Dendritic cell treated with granulocyte-macrophage colony-stimulating factor and Interleukin-4, amounts not matched to agents 40 ng/mL and 50 ng/mL, for 4 days (primary cell): ENCODE results near the gene METTL26.

Source experiments
- H3K27ac Mint-ChIP-seq: one replicate; pipeline ENCODE4 v1.8.0; 2022; ENCODE audit warnings: mild to moderate bottlenecking, mixed read lengths
- H3K27me3 Mint-ChIP-seq: one replicate; pipeline ENCODE4 v1.8.0; 2022; ENCODE audit warnings: mild to moderate bottlenecking, mixed read lengths
- H3K36me3 Mint-ChIP-seq: one replicate; pipeline ENCODE4 v1.8.0; 2022; ENCODE audit warnings: low read depth, mixed read lengths
- H3K4me1 Mint-ChIP-seq: one replicate; pipeline ENCODE4 v1.8.0; 2022; ENCODE audit warnings: low read depth, mixed read lengths
- H3K4me3 Mint-ChIP-seq: one replicate; pipeline ENCODE4 v1.8.0; 2022; ENCODE audit warnings: mild to moderate bottlenecking, moderate library complexity, mixed read lengths
- H3K9me3 Mint-ChIP-seq: one replicate; pipeline ENCODE4 v1.8.0; 2022; ENCODE audit warnings: mixed read lengths
- intact Hi-C: fragments of 100-400 bp; cut with micrococcal nuclease; formaldehyde crosslinking; loops from one replicate; pipeline ENCODE4 v1.15.0; 2022

Gene METTL26

DNA sequence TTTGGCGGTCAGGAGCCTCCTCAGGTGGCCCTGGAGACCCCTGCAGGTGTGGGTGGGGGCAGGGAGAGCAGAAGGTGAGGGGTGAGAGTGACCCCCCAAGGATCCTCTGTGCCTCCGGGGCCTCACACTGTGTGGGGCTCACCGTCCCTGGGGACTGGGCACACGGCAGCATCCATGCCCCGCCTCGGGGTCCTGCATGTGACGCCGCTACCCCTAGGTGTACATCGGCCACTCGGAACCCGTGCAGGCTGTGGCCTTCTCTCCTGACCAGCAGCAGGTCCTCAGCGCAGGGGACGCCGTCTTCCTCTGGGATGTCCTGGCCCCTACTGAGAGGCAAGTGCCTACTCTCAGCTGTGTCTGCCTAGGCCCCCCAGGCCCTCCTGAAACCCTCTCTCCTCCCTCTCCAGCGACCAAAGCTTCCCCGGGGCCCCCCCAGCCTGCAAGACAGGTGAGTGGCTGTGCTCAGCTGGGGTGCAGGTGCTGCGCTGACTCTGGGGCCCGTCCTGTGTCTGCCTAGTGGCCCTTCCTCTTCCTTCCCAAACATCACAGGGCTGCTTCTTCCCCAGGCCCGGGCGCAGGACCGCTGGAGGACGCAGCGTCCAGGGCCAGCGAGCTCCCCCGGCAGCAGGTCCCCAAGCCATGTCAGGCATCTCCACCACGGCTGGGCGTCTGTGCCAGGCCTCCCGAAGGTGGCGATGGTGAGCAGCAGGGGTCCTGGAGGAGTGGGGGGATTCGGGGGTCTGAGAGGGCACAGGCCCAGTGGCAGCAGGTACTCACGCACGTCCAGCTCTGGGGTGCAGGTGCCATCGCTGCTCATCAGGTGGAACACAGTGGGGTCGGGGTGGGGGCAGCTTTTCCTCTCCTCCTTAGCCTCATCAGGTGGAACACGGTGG is 22.8 kb upstream of the METTL26 start:
- Mint-ChIP-seq H3K4me3 (no peak overlapping the region), H3K9me3 (no peaks in the 10 kb centered on the region), H3K27me3 (no peaks in the 10 kb centered on the region), H3K36me3 (peaks cover 44% of the 10 kb centered on the region), H3K27ac (no peak overlapping the region), H3K4me1 (peaks cover 18% of the 10 kb centered on the region)
- intact Hi-C loops, result no loop called here

DNA sequence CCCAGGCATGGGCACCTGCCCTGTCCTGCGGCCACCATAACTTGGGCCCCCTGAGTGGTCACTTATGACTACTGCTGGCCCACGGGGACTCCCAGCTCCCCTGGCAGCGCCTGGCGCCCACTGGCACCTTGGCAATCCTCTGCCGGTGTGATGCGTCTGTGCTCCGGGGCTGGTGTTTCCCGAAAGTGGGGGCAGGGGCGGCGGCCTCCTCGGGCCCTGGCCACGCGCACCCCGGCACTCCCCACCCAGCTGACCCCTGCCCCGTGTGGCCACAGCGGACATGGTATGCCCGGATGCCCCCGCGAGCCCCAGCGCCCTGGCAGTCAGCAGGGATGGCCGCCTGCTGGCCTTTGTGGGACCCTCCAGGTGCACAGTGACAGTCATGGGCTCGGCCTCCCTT is 21.4 kb upstream of the METTL26 start:
- no peak overlapping the region for H3K4me3 Mint-ChIP-seq

GRCh38 chr16:654034-654433 is 17.9 kb upstream of the METTL26 start:
- Mint-ChIP-seq H3K4me3 (no peak overlapping the region), H3K27ac (no peak overlapping the region), H3K9me3 (no peaks in the 10 kb centered on the region), H3K36me3 (peaks cover 41% of the 10 kb centered on the region), H3K4me1 (peaks cover 18% of the 10 kb centered on the region), H3K27me3 (no peaks in the 10 kb centered on the region)
- intact Hi-C loops, result no loop called here

More for the DNA sequence above, 21.4 kb upstream of the METTL26 start:
- Mint-ChIP-seq H3K27me3 (no peaks in the 10 kb centered on the region), H3K27ac (no peak overlapping the region), H3K36me3 (peaks cover 45% of the 10 kb centered on the region), H3K9me3 (no peaks in the 10 kb centered on the region), H3K4me1 (peaks cover 18% of the 10 kb centered on the region)
- intact Hi-C loops, result no loop called here

DNA sequence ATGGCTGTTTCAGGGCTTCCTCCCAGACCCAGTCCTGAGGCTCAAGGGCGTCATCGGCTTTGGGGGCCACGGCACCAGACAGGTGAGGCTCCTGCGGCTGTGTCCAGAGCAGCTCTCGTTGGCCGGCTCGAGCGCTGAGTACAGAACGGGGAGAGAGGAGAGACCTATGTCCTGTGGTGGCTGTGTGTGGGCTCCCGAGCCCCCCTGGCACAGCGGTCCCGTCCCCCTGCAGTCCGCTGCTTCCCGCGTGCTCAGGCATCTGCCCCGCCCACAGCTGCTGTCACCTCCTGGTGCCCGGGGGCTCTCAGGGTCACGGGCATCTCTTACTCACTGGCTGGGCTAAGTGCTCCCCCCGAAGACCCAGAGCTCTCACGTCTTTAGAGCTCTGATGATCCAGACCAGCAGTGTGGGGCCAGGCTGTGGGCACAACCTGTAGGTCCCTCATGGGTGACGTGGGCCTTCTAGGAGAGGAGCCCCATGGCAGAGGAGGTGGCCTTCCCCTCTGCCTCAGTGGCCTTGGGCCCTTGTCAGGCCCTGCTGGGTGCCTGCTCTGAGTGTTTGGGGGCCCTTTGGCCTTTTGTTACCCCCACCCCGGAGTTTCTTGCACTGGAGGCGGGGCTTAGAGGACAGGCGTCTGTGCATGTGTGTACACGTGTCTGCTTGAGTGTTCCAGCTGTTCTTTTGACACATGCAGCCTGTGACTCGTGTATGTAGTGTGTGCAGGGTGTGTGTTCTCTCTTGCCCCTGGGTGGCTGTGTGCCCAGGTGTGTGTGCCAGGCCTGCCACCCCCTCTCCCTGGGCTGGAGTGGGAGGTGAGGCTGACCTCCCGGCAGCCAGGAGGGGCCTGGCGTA is 16.6 kb upstream of the METTL26 start:
- Mint-ChIP-seq H3K4me1 (peaks cover 28% of the 10 kb centered on the region), H3K27me3 (no peaks in the 10 kb centered on the region), H3K9me3 (no peaks in the 10 kb centered on the region), H3K36me3 (peaks cover 33% of the 10 kb centered on the region), H3K4me3 (no peak overlapping the region), H3K27ac (no peak overlapping the region)
- intact Hi-C loops, result no loop called here

- Mint-ChIP-seq H3K36me3 (peaks cover 40% of the 10 kb centered on the region), H3K27ac (no peak overlapping the region)
- intact Hi-C loops, result no loop called here
Measured at GRCh38 chr16:651844-652243, 15.7 kb upstream of the METTL26 start.

GRCh38 chr16:649631-650030 is 13.5 kb upstream of the METTL26 start:
- Mint-ChIP-seq H3K27ac (peak overlapping the region; percentile 37), H3K4me1 (peaks cover 57% of the 10 kb centered on the region), H3K36me3 (peaks cover 44% of the 10 kb centered on the region), H3K27me3 (no peaks in the 10 kb centered on the region), H3K9me3 (no peaks in the 10 kb centered on the region), H3K4me3 (peak overlapping the region; percentile 66)
- intact Hi-C loops, result loop anchor here (1.0 kb wide), 2 partner anchors 11 to 60 kb away; no protein-coding TSS in a partner anchor

More at GRCh38 chr16:651844-652243, 15.7 kb upstream of the METTL26 start:
- H3K9me3 Mint-ChIP-seq, result no peaks in the 10 kb centered on the region
- peaks cover 37% of the 10 kb centered on the region for H3K4me1 Mint-ChIP-seq
- no peaks in the 10 kb centered on the region for H3K27me3 Mint-ChIP-seq
- H3K4me3 Mint-ChIP-seq, result no peak overlapping the region

GRCh38 chr16:648781-649589 is 12.9 kb upstream of the METTL26 start, which contains the start of gene WDR90:
WDR90 (plus strand) TSS chr16:649365; CDS start chr16:649417, 52 bp downstream.
- peaks cover 64% of the 10 kb centered on the region for H3K4me1 Mint-ChIP-seq
- peaks cover 48% of the 10 kb centered on the region for H3K36me3 Mint-ChIP-seq
- peak within 1 kb of the TSS; percentile 81 for H3K4me3 Mint-ChIP-seq
- intact Hi-C loops, result loop anchor here (1.0 kb wide), 2 partner anchors 11 to 60 kb away; no protein-coding TSS in a partner anchor
- H3K27ac Mint-ChIP-seq, result peak within 1 kb of the TSS; percentile 87
- H3K27me3 Mint-ChIP-seq, result no peaks in the 10 kb centered on the region
- no peaks in the 10 kb centered on the region for H3K9me3 Mint-ChIP-seq

GRCh38 chr16:648071-648780 is 12.1 kb upstream of the METTL26 start:
- intact Hi-C loops, result no loop called here
- Mint-ChIP-seq H3K36me3 (peaks cover 47% of the 10 kb centered on the region), H3K4me1 (peaks cover 72% of the 10 kb centered on the region), H3K27ac (peak overlapping the region; percentile 87), H3K27me3 (no peaks in the 10 kb centered on the region), H3K4me3 (peak overlapping the region; percentile 81), H3K9me3 (no peaks in the 10 kb centered on the region)

DNA sequence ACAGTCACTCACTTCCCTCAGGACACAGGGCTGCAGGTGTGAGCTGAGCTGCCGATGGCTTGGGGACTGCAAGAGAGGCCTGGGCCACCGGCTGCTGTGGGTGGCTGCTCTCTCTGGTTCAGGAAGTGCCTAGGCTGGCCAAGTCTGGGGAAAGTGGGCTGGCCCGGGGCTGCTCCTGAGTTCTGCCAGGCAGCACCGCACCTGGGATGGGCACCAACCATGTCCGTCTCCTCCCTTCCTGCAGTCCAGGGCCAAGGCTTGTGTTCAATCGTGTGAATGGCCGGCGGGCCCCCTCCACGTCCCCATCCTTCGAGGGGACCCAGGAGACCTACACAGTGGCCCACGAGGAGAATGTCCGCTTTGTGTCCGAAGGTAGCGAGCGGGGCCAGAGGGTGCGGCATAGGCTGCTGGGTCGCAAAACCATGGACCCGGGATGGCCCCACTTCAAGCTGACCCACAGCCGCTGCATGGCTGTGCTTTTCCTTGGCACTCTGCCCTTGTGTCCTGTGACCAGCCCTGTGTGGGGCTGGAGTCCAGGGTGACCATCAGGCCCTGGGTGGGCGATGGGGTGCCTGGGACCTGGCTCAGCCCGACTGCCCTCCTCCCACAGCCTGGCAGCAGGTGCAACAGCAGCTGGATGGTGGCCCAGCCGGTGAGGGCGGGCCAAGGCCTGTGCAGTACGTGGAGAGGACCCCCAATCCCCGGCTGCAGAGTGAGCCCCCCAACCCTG is 11.2 kb upstream of the METTL26 start:
- Mint-ChIP-seq H3K36me3 (peaks cover 54% of the 10 kb centered on the region), H3K27ac (peak overlapping the region; percentile 87), H3K4me1 (peaks cover 79% of the 10 kb centered on the region), H3K9me3 (no peaks in the 10 kb centered on the region), H3K4me3 (peak overlapping the region; percentile 6), H3K27me3 (no peaks in the 10 kb centered on the region)
- intact Hi-C loops, result no loop called here

DNA sequence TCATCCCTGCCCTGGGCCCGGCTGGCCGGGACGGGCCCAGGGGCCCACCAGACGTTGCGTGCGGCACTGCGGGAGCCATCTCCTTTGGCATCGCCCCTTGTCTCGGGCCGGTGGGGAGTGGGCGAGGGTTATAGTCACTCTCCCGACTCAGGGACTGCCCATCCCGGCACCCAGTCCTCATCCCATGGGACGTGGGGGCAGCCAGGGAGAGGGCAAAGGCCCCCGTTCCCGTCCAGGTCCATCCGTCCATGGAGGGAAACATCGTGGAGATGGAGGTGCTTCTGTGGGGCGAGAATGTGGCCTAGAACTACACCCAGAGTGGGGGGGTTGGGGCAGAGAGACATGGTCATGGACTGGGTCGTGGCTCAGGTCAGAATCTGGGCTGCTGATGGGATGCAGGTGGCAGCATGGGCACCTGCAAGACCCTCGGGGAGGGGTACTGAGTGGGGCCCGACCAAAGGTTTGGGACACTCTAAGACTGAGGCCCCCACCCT is 10.6 kb upstream of the METTL26 start:
- intact Hi-C loops, result no loop called here
- Mint-ChIP-seq H3K27me3 (no peaks in the 10 kb centered on the region), H3K27ac (no peak overlapping the region)

GRCh38 chr16:645852-646678 is 10.0 kb upstream of the METTL26 start:
- Mint-ChIP-seq H3K36me3 (peaks cover 54% of the 10 kb centered on the region), H3K9me3 (no peaks in the 10 kb centered on the region), H3K4me1 (peaks cover 72% of the 10 kb centered on the region), H3K4me3 (no peak overlapping the region), H3K27me3 (no peaks in the 10 kb centered on the region), H3K27ac (no peak overlapping the region)
- intact Hi-C loops, result no loop called here

More for the DNA sequence above, 10.6 kb upstream of the METTL26 start:
- Mint-ChIP-seq H3K4me1 (peaks cover 79% of the 10 kb centered on the region), H3K9me3 (no peaks in the 10 kb centered on the region), H3K36me3 (peaks cover 54% of the 10 kb centered on the region), H3K4me3 (no peak overlapping the region)

GRCh38 chr16:644556-644955 is 8.5 kb upstream of the METTL26 start:
- intact Hi-C loops, result no loop called here
- H3K4me3 Mint-ChIP-seq, result no peak overlapping the region

More at GRCh38 chr16:644556-644955, 8.5 kb upstream of the METTL26 start:
- Mint-ChIP-seq H3K27ac (no peak overlapping the region), H3K9me3 (no peaks in the 10 kb centered on the region), H3K27me3 (no peaks in the 10 kb centered on the region), H3K4me1 (peaks cover 68% of the 10 kb centered on the region), H3K36me3 (peaks cover 54% of the 10 kb centered on the region)
